Measurements from ENCODE around the gene BMI1.

DNA sequence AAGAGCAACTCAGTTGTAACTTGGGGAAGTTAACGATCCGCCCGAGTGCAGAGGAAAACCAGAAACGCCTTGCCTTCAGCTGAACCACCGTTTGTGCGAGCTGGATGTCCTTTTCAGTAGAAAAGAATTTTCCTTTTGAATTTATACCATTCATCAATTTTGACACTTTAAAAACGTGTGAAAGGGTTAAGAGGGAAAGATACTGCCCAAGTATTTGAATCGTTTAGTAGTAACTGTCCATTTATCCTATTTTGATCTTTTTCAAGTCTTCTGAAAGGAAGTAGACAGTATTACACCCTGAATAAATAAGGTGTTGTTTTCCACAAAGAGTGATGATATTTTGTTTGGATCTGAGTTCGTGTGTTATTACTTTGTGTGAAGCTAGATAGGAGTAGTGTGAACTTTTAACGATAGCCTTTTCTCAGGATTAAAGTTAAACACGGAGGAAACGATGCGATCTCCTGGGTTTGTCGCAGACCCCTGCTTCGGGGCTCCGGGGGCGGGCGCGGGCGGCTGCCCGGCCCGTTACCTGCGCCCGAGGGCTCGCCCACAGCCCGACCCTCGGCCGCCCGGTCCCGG is 830 bp upstream of the BMI1 start:
- TF ChIP-seq, protein P1, sequence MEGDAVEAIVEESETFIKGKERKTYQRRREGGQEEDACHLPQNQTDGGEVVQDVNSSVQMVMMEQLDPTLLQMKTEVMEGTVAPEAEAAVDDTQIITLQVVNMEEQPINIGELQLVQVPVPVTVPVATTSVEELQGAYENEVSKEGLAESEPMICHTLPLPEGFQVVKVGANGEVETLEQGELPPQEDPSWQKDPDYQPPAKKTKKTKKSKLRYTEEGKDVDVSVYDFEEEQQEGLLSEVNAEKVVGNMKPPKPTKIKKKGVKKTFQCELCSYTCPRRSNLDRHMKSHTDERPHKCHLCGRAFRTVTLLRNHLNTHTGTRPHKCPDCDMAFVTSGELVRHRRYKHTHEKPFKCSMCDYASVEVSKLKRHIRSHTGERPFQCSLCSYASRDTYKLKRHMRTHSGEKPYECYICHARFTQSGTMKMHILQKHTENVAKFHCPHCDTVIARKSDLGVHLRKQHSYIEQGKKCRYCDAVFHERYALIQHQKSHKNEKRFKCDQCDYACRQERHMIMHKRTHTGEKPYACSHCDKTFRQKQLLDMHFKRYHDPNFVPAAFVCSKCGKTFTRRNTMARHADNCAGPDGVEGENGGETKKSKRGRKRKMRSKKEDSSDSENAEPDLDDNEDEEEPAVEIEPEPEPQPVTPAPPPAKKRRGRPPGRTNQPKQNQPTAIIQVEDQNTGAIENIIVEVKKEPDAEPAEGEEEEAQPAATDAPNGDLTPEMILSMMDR (IDR thresholded peaks at IDR 0.05) = no peak
- no peak for TF ChIP-seq POLR2A (IDR thresholded peaks at IDR 0.05)

Data from body of pancreas (tissue), 4 donors.